HEK293 (cell line): Measurements from ENCODE around the gene MRTFA.

Source experiments
- KLF8 ChIP-seq: fragments of 450-650 bp; formaldehyde crosslinking; IDR thresholded peaks from 2 replicates; pipeline ENCODE4 v1.5.1; 2016; ENCODE audit warnings: missing biosample characterization, missing genetic modification characterization
- MEIS1 ChIP-seq: sonication (generic); formaldehyde crosslinking; IDR thresholded peaks from 2 replicates; pipeline ENCODE4 v1.8.1; 2022; ENCODE audit warnings: missing genetic modification reagents, mild to moderate bottlenecking, borderline replicate concordance
- RBAK ChIP-seq: fragments of 450-650 bp; formaldehyde crosslinking; IDR thresholded peaks from 2 replicates; pipeline ENCODE4 v1.5.1; 2016; ENCODE audit warnings: missing biosample characterization, missing genetic modification characterization
- SP2 ChIP-seq: fragments of 450-650 bp; formaldehyde crosslinking; IDR thresholded peaks from 2 replicates; pipeline ENCODE4 v1.5.1; 2016; ENCODE audit warnings: missing biosample characterization, missing genetic modification characterization
- TCF7L2 ChIP-seq: IDR thresholded peaks from 2 replicates; pipeline ENCODE4 v1.6.1; 2011; ENCODE audit warnings: low read depth, mild to moderate bottlenecking, inconsistent platforms, low read length, moderate library complexity, borderline replicate concordance
- YY1 ChIP-seq: fragments of 450-650 bp; formaldehyde crosslinking; IDR thresholded peaks from 2 replicates; pipeline ENCODE4 v1.5.1; 2018; ENCODE audit warnings: missing biosample characterization, missing genetic modification characterization
- ZNF146 ChIP-seq: fragments of 450-650 bp; formaldehyde crosslinking; IDR thresholded peaks from 2 replicates; pipeline ENCODE4 v1.5.1; 2016; ENCODE audit warnings: missing biosample characterization, missing genetic modification characterization
- ZNF223 ChIP-seq: fragments of 450-650 bp; formaldehyde crosslinking; IDR thresholded peaks from 2 replicates; pipeline ENCODE4 v1.5.1; 2016; ENCODE audit warnings: missing biosample characterization, missing genetic modification characterization
- ZNF239 ChIP-seq: fragments of 450-650 bp; formaldehyde crosslinking; IDR thresholded peaks from 2 replicates; pipeline ENCODE4 v1.5.1; 2016; ENCODE audit warnings: missing biosample characterization, missing genetic modification characterization
- ZNF350 ChIP-seq: fragments of 450-650 bp; formaldehyde crosslinking; IDR thresholded peaks from 2 replicates; pipeline ENCODE4 v1.5.0; 2017; ENCODE audit warnings: missing biosample characterization, mild to moderate bottlenecking, missing genetic modification characterization
- ZNF426 ChIP-seq: fragments of 450-650 bp; formaldehyde crosslinking; IDR thresholded peaks from 2 replicates; pipeline ENCODE4 v1.5.1; 2017; ENCODE audit warnings: missing biosample characterization, missing genetic modification characterization, mild to moderate bottlenecking, inconsistent platforms, moderate library complexity
- ZNF629 ChIP-seq: fragments of 450-650 bp; formaldehyde crosslinking; IDR thresholded peaks from 2 replicates; pipeline ENCODE4 v1.5.1; 2017; ENCODE audit warnings: missing biosample characterization, missing genetic modification characterization
- ZNF654 ChIP-seq: fragments of 450-650 bp; formaldehyde crosslinking; IDR thresholded peaks from 2 replicates; pipeline ENCODE4 v1.5.1; 2016; ENCODE audit warnings: low read depth, missing biosample characterization, missing genetic modification characterization
- ZNF658 ChIP-seq: fragments of 450-650 bp; formaldehyde crosslinking; IDR thresholded peaks from 2 replicates; pipeline ENCODE4; 2016; ENCODE audit warnings: missing biosample characterization, missing genetic modification characterization
- ZNF701 ChIP-seq: fragments of 450-650 bp; formaldehyde crosslinking; IDR thresholded peaks from 2 replicates; pipeline ENCODE4 v1.5.1; 2016; ENCODE audit warnings: missing biosample characterization, missing genetic modification characterization
- ZNF768 ChIP-seq: fragments of 450-650 bp; formaldehyde crosslinking; IDR thresholded peaks from 2 replicates; pipeline ENCODE4 v1.5.1; 2018; ENCODE audit warnings: missing biosample characterization, mild to moderate bottlenecking, missing genetic modification characterization
- ZNF776 ChIP-seq: fragments of 450-650 bp; formaldehyde crosslinking; IDR thresholded peaks from 2 replicates; pipeline ENCODE4 v1.5.0; 2017; ENCODE audit warnings: missing biosample characterization, missing genetic modification characterization, borderline replicate concordance
- ZNF792 ChIP-seq: fragments of 450-650 bp; formaldehyde crosslinking; IDR thresholded peaks from 2 replicates; pipeline ENCODE4 v1.5.1; 2016; ENCODE audit warnings: missing biosample characterization, missing genetic modification characterization
- ZNF830 ChIP-seq: fragments of 450-650 bp; IDR thresholded peaks from 2 replicates; pipeline ENCODE4 v1.5.0; 2018; ENCODE audit warnings: missing biosample characterization, missing genetic modification characterization, low read depth, mild to moderate bottlenecking, moderate library complexity
- ZSCAN23 ChIP-seq: fragments of 450-650 bp; formaldehyde crosslinking; IDR thresholded peaks from 2 replicates; pipeline ENCODE4 v1.5.1; 2016; ENCODE audit warnings: missing biosample characterization, missing genetic modification characterization
- TF ChIP-seq, protein P1 (sequence below): fragments of 450-650 bp; formaldehyde crosslinking; IDR thresholded peaks from 2 replicates; pipeline ENCODE4 v1.5.1; 2016; ENCODE audit warnings: missing biosample characterization, missing genetic modification characterization, borderline replicate concordance
- TF ChIP-seq, protein P2 (sequence below): fragments of 450-650 bp; formaldehyde crosslinking; IDR thresholded peaks from 2 replicates; pipeline ENCODE4 v1.5.1; 2016; ENCODE audit warnings: missing biosample characterization, missing genetic modification characterization
- TF ChIP-seq, protein P3 (sequence below): fragments of 450-650 bp; formaldehyde crosslinking; IDR thresholded peaks from 2 replicates; pipeline ENCODE4 v1.5.1; 2016; ENCODE audit warnings: missing biosample characterization, missing genetic modification characterization
- TF ChIP-seq, protein P4 (sequence below): fragments of 450-650 bp; formaldehyde crosslinking; IDR thresholded peaks from 2 replicates; pipeline ENCODE4 v1.5.1; 2016; ENCODE audit warnings: missing biosample characterization, missing genetic modification characterization, borderline replicate concordance
- TF ChIP-seq, protein P5 (sequence below): fragments of 450-650 bp; formaldehyde crosslinking; IDR thresholded peaks from 2 replicates; pipeline ENCODE4 v1.5.1; 2016; ENCODE audit warnings: missing biosample characterization, missing genetic modification characterization

MRTFA gene

DNA sequence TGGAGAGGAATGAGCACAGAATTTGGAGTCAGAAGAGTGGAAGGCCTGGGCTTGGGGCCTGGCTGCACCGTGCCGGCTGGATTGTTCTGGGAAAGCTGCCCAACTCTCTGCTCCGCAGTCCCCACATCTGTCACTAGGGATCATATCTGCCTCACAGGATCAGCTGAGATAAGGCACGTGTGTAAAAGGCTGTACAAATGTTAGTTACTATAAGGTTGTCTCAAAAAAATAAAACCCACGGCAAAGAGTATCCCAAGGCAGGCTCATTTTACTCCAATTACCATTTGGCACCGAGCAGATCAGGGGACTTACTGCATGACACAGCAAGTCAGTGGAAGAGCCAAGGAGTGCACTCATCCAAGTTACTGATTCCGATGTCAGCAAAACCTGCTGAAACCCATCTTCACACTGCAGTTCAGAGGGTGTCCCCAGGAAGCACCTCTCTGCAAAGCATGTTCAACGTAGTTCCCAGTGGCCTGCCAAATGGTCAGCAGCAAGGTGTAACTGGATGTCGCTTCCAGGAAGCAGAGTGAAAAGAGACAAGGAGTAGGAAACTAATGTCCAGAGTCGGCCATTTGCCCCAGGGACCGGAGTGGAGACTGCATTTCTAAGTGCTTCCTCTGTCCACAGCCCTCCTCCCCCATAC is 18.1 kb upstream of the MRTFA start (continued):
- TF ChIP-seq, protein P1, sequence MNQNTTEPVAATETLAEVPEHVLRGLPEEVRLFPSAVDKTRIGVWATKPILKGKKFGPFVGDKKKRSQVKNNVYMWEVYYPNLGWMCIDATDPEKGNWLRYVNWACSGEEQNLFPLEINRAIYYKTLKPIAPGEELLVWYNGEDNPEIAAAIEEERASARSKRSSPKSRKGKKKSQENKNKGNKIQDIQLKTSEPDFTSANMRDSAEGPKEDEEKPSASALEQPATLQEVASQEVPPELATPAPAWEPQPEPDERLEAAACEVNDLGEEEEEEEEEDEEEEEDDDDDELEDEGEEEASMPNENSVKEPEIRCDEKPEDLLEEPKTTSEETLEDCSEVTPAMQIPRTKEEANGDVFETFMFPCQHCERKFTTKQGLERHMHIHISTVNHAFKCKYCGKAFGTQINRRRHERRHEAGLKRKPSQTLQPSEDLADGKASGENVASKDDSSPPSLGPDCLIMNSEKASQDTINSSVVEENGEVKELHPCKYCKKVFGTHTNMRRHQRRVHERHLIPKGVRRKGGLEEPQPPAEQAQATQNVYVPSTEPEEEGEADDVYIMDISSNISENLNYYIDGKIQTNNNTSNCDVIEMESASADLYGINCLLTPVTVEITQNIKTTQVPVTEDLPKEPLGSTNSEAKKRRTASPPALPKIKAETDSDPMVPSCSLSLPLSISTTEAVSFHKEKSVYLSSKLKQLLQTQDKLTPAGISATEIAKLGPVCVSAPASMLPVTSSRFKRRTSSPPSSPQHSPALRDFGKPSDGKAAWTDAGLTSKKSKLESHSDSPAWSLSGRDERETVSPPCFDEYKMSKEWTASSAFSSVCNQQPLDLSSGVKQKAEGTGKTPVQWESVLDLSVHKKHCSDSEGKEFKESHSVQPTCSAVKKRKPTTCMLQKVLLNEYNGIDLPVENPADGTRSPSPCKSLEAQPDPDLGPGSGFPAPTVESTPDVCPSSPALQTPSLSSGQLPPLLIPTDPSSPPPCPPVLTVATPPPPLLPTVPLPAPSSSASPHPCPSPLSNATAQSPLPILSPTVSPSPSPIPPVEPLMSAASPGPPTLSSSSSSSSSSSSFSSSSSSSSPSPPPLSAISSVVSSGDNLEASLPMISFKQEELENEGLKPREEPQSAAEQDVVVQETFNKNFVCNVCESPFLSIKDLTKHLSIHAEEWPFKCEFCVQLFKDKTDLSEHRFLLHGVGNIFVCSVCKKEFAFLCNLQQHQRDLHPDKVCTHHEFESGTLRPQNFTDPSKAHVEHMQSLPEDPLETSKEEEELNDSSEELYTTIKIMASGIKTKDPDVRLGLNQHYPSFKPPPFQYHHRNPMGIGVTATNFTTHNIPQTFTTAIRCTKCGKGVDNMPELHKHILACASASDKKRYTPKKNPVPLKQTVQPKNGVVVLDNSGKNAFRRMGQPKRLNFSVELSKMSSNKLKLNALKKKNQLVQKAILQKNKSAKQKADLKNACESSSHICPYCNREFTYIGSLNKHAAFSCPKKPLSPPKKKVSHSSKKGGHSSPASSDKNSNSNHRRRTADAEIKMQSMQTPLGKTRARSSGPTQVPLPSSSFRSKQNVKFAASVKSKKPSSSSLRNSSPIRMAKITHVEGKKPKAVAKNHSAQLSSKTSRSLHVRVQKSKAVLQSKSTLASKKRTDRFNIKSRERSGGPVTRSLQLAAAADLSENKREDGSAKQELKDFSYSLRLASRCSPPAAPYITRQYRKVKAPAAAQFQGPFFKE, result no peak
- TF ChIP-seq ZNF658 (tag by site-specific recombination), result no peak
- no peak for TF ChIP-seq ZNF350 (tag by site-specific recombination)
- TF ChIP-seq RBAK (tag by site-specific recombination), result no peak
- TF ChIP-seq, protein P2, sequence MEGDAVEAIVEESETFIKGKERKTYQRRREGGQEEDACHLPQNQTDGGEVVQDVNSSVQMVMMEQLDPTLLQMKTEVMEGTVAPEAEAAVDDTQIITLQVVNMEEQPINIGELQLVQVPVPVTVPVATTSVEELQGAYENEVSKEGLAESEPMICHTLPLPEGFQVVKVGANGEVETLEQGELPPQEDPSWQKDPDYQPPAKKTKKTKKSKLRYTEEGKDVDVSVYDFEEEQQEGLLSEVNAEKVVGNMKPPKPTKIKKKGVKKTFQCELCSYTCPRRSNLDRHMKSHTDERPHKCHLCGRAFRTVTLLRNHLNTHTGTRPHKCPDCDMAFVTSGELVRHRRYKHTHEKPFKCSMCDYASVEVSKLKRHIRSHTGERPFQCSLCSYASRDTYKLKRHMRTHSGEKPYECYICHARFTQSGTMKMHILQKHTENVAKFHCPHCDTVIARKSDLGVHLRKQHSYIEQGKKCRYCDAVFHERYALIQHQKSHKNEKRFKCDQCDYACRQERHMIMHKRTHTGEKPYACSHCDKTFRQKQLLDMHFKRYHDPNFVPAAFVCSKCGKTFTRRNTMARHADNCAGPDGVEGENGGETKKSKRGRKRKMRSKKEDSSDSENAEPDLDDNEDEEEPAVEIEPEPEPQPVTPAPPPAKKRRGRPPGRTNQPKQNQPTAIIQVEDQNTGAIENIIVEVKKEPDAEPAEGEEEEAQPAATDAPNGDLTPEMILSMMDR (tag by site-specific recombination), result peak; percentile 42; the same call in 1 of the 2 replicates
- TF ChIP-seq TCF7L2, result no peak
- peak; percentile 61 for TF ChIP-seq ZNF629 (tag by site-specific recombination)
- TF ChIP-seq, protein P3, sequence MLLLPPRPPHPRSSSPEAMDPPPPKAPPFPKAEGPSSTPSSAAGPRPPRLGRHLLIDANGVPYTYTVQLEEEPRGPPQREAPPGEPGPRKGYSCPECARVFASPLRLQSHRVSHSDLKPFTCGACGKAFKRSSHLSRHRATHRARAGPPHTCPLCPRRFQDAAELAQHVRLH (tag by site-specific recombination), result no peak; the same call in 1 of the 2 replicates
- no peak for TF ChIP-seq ZNF830 (tag by site-specific recombination)
- no peak for TF ChIP-seq ZNF426 (tag by site-specific recombination)
- TF ChIP-seq ZNF701, result no peak
- TF ChIP-seq KLF8, result no peak
- peak; percentile 48 for TF ChIP-seq ZNF654 (tag by site-specific recombination)
- TF ChIP-seq ZNF768 (tag by site-specific recombination), result no peak
- no peak for TF ChIP-seq ZNF776 (tag by site-specific recombination)
- TF ChIP-seq SP2 (tag by site-specific recombination), result no peak
- TF ChIP-seq MEIS1 (CRISPR knock-in tag), result no peak
- TF ChIP-seq ZNF239 (tag by site-specific recombination), result no peak
- TF ChIP-seq ZSCAN23, result no peak
- TF ChIP-seq, protein P4, sequence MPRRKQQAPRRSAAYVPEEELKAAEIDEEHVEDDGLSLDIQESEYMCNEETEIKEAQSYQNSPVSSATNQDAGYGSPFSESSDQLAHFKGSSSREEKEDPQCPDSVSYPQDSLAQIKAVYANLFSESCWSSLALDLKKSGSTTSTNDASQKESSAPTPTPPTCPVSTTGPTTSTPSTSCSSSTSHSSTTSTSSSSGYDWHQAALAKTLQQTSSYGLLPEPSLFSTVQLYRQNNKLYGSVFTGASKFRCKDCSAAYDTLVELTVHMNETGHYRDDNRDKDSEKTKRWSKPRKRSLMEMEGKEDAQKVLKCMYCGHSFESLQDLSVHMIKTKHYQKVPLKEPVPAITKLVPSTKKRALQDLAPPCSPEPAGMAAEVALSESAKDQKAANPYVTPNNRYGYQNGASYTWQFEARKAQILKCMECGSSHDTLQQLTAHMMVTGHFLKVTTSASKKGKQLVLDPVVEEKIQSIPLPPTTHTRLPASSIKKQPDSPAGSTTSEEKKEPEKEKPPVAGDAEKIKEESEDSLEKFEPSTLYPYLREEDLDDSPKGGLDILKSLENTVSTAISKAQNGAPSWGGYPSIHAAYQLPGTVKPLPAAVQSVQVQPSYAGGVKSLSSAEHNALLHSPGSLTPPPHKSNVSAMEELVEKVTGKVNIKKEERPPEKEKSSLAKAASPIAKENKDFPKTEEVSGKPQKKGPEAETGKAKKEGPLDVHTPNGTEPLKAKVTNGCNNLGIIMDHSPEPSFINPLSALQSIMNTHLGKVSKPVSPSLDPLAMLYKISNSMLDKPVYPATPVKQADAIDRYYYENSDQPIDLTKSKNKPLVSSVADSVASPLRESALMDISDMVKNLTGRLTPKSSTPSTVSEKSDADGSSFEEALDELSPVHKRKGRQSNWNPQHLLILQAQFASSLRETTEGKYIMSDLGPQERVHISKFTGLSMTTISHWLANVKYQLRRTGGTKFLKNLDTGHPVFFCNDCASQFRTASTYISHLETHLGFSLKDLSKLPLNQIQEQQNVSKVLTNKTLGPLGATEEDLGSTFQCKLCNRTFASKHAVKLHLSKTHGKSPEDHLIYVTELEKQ (tag by site-specific recombination), result 0 out of 2 replicates have a peak, but pooled peaks have one; percentile 31
- TF ChIP-seq ZNF792 (tag by site-specific recombination), result no peak
- no peak for TF ChIP-seq YY1 (tag by site-specific recombination)
- TF ChIP-seq, protein P5, sequence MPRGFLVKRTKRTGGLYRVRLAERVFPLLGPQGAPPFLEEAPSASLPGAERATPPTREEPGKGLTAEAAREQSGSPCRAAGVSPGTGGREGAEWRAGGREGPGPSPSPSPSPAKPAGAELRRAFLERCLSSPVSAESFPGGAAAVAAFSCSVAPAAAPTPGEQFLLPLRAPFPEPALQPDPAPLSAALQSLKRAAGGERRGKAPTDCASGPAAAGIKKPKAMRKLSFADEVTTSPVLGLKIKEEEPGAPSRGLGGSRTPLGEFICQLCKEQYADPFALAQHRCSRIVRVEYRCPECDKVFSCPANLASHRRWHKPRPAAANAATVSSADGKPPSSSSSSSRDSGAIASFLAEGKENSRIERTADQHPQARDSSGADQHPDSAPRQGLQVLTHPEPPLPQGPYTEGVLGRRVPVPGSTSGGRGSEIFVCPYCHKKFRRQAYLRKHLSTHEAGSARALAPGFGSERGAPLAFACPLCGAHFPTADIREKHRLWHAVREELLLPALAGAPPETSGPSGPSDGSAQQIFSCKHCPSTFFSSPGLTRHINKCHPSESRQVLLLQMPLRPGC (tag by site-specific recombination), result no peak
- no peak for TF ChIP-seq ZNF146
- TF ChIP-seq ZNF223, result no peak
